ENCODE data around the gene NRSN2.
A peak's percentile ranks its signal among the peaks of the same experiment; 100 is the strongest.

Gene NRSN2

DNA sequence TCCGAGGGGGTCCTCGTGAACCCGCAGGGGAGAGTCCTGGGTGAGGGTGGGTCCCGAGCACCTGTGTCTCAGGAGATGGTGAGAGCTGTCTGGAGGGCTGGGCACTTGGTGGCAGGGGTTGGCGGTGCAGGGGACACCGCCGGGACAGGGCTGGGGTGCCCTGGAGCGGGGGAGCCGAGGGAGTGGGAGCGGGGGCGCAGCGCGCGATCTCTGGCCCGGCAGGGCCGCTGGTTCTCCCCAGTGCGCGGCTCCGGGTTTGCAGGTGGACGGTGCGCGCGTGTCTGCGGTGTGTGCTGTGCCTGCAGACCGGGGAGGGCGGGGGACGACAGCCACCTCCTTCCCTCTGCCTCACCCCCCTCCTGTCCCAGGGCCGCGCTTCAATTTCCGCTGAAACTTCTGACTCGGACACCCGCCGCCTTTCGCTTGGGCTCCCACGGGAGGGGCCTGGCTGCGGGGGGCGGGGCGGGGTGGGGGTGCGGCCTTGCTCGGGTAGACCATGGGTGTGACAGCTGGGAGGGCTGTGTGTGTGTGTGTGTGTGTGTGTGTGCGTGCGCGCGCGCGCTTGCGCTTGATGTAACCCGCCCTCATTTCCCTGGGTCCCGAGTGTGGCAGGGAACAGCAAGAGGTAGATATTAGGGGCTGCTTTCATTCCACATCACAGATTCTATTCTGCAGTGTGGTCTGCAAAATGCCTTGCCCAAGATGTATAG, 34.8 kb downstream of the NRSN2 start:
- no peak overlapping the region for H3K4me3 ChIP-seq (IDR thresholded peaks at IDR 0.05; ENCODE audit: insufficient read depth, low read depth, low read length)
- H2AFZ ChIP-seq (ENCODE audit: low read depth): peak overlapping the region; percentile 89
- H3K4me2 ChIP-seq: peak overlapping the region; percentile 42
- peaks cover 42% of the 10 kb centered on the region for H3K79me2 ChIP-seq (ENCODE audit: insufficient read depth, low read depth)
- no peaks in the 10 kb centered on the region for H4K20me1 ChIP-seq (ENCODE audit: insufficient read depth)
- peak overlapping the region; percentile 67 for H3K27ac ChIP-seq
- TF ChIP-seq, protein P1, sequence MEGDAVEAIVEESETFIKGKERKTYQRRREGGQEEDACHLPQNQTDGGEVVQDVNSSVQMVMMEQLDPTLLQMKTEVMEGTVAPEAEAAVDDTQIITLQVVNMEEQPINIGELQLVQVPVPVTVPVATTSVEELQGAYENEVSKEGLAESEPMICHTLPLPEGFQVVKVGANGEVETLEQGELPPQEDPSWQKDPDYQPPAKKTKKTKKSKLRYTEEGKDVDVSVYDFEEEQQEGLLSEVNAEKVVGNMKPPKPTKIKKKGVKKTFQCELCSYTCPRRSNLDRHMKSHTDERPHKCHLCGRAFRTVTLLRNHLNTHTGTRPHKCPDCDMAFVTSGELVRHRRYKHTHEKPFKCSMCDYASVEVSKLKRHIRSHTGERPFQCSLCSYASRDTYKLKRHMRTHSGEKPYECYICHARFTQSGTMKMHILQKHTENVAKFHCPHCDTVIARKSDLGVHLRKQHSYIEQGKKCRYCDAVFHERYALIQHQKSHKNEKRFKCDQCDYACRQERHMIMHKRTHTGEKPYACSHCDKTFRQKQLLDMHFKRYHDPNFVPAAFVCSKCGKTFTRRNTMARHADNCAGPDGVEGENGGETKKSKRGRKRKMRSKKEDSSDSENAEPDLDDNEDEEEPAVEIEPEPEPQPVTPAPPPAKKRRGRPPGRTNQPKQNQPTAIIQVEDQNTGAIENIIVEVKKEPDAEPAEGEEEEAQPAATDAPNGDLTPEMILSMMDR (conservative IDR thresholded peaks at IDR 0.05; ENCODE audit: low read depth, low read length): no peak
- H3K27me3 ChIP-seq (ENCODE audit: insufficient read depth, low read depth): no peaks in the 10 kb centered on the region
- H3K9ac ChIP-seq: peak overlapping the region; percentile 75
- peaks cover 21% of the 10 kb centered on the region for H3K4me1 ChIP-seq (ENCODE audit: low read depth, poor library complexity, severe bottlenecking)
- H3K36me3 ChIP-seq (ENCODE audit: insufficient read depth): no peaks in the 10 kb centered on the region

DNA sequence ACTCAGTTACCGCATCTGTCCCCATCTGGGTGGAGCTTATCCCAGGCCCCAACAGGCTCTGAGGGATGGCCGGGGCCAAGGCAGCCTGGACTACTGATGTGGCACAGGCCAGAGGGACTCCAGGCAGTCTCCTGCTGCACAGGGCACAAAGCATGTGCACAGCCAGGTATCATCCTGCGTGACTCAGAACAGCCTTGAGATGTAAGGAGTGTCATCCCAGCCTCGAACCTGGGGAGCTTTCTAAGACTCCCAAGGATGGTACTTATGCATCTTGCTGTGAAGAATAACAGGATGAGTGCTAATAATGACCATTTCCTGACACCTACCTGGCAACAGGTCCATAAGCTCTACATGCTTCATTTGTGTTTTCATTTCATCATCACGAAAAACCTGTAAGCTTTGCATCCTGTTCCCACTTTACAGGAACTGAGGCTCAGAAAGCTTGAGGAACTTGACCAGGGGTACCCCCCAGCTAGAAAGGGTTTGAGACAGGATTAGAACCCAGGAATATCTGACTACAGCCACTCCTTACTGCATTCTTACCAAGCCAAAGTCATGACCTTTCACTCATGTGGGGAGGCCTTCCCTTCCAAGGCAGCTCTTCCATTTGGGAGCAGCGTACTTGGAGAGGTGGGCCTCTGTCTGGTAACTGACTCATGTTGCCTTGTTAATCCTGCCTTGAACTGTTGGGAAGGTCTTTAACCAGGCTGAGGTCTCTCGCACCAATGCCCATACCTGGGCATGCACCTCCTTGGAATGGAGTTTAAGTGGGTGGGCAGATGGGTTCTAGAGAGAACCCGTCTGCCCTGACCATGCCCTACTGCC, 35.6 kb downstream of the NRSN2 start:
- no peak overlapping the region for H3K4me3 ChIP-seq (IDR thresholded peaks at IDR 0.05; ENCODE audit: insufficient read depth, low read depth, low read length)
- H3K27ac ChIP-seq: no peak overlapping the region
- no peaks in the 10 kb centered on the region for H3K36me3 ChIP-seq (ENCODE audit: insufficient read depth)
- H3K9ac ChIP-seq: no peak overlapping the region; the same call in 1 of the 2 replicates
- peak overlapping the region; percentile 41 for H3K4me2 ChIP-seq
- H3K79me2 ChIP-seq (ENCODE audit: insufficient read depth, low read depth): peaks cover 42% of the 10 kb centered on the region
- no peaks in the 10 kb centered on the region for H3K27me3 ChIP-seq (ENCODE audit: insufficient read depth, low read depth)
- peaks cover 20% of the 10 kb centered on the region for H3K4me1 ChIP-seq (ENCODE audit: low read depth, poor library complexity, severe bottlenecking)
- TF ChIP-seq, protein P1 (conservative IDR thresholded peaks at IDR 0.05; ENCODE audit: low read depth, low read length): no peak
- no peaks in the 10 kb centered on the region for H4K20me1 ChIP-seq (ENCODE audit: insufficient read depth)
- H2AFZ ChIP-seq (ENCODE audit: low read depth): no peak overlapping the region

DNA sequence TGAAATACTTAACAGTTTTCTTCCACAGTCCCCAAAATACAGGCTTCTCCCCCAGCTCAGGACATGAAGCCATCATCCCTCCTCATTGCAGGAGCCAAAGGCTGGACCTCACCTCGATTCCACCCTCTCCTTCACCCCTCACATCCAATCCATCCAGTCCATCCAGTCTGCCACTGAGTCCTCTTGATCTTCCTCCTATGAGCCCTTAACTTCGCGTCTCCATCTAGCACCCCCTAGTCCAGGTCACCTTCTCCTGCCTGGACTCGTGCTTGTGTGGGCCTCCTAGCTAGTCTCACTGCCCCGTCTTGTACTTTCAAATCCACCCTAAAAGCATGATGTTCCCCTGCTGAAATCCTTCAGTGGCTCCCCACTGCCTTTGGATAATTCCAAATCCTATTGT, 37.0 kb downstream of the NRSN2 start:
- H3K79me2 ChIP-seq (ENCODE audit: insufficient read depth, low read depth): peaks cover 42% of the 10 kb centered on the region
- no peak overlapping the region for H3K4me2 ChIP-seq
- H3K27me3 ChIP-seq (ENCODE audit: insufficient read depth, low read depth): no peaks in the 10 kb centered on the region
- H3K4me1 ChIP-seq (ENCODE audit: low read depth, poor library complexity, severe bottlenecking): peaks cover 20% of the 10 kb centered on the region
- H2AFZ ChIP-seq (ENCODE audit: low read depth): no peak overlapping the region
- TF ChIP-seq, protein P1 (conservative IDR thresholded peaks at IDR 0.05; ENCODE audit: low read depth, low read length): no peak
- no peak overlapping the region for H3K9ac ChIP-seq
- no peaks in the 10 kb centered on the region for H4K20me1 ChIP-seq (ENCODE audit: insufficient read depth)
- H3K36me3 ChIP-seq (ENCODE audit: insufficient read depth): no peaks in the 10 kb centered on the region
- no peak overlapping the region for H3K27ac ChIP-seq
- no peak overlapping the region for H3K4me3 ChIP-seq (IDR thresholded peaks at IDR 0.05; ENCODE audit: insufficient read depth, low read depth, low read length)

DNA sequence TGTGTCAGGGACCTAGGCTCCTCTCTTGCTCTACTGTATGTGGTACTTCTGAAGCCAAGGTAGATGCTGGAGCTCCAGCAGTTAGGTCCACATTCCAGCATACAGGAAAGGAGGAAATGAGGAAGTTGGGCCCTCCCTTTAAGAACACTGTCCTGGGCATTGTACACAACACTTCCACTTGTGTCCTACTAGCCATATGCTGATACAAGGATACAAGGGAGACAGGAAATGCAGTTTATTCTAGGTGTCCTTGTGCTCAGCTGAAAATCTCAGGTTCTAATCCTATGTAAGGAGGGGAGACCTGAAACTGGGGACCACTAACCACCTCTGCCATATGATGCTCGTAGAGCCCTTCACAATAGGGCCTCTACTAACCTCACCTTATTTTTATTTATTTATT, 37.8 kb downstream of the NRSN2 start:
- peaks cover 42% of the 10 kb centered on the region for H3K79me2 ChIP-seq (ENCODE audit: insufficient read depth, low read depth)
- no peak overlapping the region for H3K4me3 ChIP-seq (IDR thresholded peaks at IDR 0.05; ENCODE audit: insufficient read depth, low read depth, low read length)
- TF ChIP-seq, protein P1 (conservative IDR thresholded peaks at IDR 0.05; ENCODE audit: low read depth, low read length): no peak

More for the DNA sequence above, 37.8 kb downstream of the NRSN2 start:
- Histone ChIP-seq H3K4me1 (ENCODE audit: low read depth, poor library complexity, severe bottlenecking) (peaks cover 18% of the 10 kb centered on the region), H3K27me3 (ENCODE audit: insufficient read depth, low read depth) (no peaks in the 10 kb centered on the region), H3K27ac (no peak overlapping the region), H3K9ac (no peak overlapping the region), H2AFZ (ENCODE audit: low read depth) (no peak overlapping the region), H3K36me3 (ENCODE audit: insufficient read depth) (no peaks in the 10 kb centered on the region), H3K4me2 (no peak overlapping the region), H4K20me1 (ENCODE audit: insufficient read depth) (no peaks in the 10 kb centered on the region)

Measured in KMS-11 (cell line).